ENCODE results near the gene CALM3. TPM values are rescaled to one million over a fixed set of nuclear protein-coding genes. Genes with fewer than 3 reads are reported as not detected.

Gene CALM3
- polyA plus RNA-seq, 1 donor from 2014 or later: 630 TPM

GRCh38 chr19:46617601-46618000, 16.5 kb downstream of the CALM3 start:
- H3K79me2 ChIP-seq (replicated peaks; ENCODE audit: insufficient read depth, low read length): no peaks in the 10 kb centered on the region
- no peaks in the 10 kb centered on the region for H4K20me1 ChIP-seq (ENCODE audit: insufficient read depth)
- no peak overlapping the region for H2AFZ ChIP-seq (ENCODE audit: low read depth, low read length)
- no peak overlapping the region for H3K4me2 ChIP-seq (ENCODE audit: low read length)
- TF ChIP-seq RAD21 (conservative IDR thresholded peaks at IDR 0.05) (no peak), POLR2AphosphoS5 (IDR thresholded peaks at IDR 0.05) (no peak), SMC3 (conservative IDR thresholded peaks at IDR 0.05; ENCODE audit: poor library complexity) (no peak), EZH2 (IDR thresholded peaks at IDR 0.05; ENCODE audit: borderline replicate concordance, insufficient read depth, low read length, poor library complexity, severe bottlenecking) (no peak), CTCF (IDR thresholded peaks at IDR 0.05; ENCODE audit: poor library complexity, severe bottlenecking) (no peak), EP300 (conservative IDR thresholded peaks at IDR 0.05; ENCODE audit: poor library complexity, severe bottlenecking) (no peak), TAF1 (IDR thresholded peaks at IDR 0.05; ENCODE audit: low read depth) (no peak), MXI1 (conservative IDR thresholded peaks at IDR 0.05; ENCODE audit: poor library complexity, severe bottlenecking) (no peak)
- TF ChIP-seq, protein P1, sequence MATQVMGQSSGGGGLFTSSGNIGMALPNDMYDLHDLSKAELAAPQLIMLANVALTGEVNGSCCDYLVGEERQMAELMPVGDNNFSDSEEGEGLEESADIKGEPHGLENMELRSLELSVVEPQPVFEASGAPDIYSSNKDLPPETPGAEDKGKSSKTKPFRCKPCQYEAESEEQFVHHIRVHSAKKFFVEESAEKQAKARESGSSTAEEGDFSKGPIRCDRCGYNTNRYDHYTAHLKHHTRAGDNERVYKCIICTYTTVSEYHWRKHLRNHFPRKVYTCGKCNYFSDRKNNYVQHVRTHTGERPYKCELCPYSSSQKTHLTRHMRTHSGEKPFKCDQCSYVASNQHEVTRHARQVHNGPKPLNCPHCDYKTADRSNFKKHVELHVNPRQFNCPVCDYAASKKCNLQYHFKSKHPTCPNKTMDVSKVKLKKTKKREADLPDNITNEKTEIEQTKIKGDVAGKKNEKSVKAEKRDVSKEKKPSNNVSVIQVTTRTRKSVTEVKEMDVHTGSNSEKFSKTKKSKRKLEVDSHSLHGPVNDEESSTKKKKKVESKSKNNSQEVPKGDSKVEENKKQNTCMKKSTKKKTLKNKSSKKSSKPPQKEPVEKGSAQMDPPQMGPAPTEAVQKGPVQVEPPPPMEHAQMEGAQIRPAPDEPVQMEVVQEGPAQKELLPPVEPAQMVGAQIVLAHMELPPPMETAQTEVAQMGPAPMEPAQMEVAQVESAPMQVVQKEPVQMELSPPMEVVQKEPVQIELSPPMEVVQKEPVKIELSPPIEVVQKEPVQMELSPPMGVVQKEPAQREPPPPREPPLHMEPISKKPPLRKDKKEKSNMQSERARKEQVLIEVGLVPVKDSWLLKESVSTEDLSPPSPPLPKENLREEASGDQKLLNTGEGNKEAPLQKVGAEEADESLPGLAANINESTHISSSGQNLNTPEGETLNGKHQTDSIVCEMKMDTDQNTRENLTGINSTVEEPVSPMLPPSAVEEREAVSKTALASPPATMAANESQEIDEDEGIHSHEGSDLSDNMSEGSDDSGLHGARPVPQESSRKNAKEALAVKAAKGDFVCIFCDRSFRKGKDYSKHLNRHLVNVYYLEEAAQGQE (IDR thresholded peaks at IDR 0.05; ENCODE audit: borderline replicate concordance): no peak
- no peaks in the 10 kb centered on the region for H3F3A ChIP-seq (ENCODE audit: insufficient read depth, low read length, poor library complexity, severe bottlenecking)
- H3K4me3 ChIP-seq (ENCODE audit: low read length): no peak overlapping the region
- no peaks in the 10 kb centered on the region for H3K9me2 ChIP-seq (ENCODE audit: insufficient read depth, low read length)
- H3K9me3 ChIP-seq (ENCODE audit: low read length): no peaks in the 10 kb centered on the region
- no peak overlapping the region for H3K27ac ChIP-seq (ENCODE audit: low read length)
- no peaks in the 10 kb centered on the region for H3K36me3 ChIP-seq (ENCODE audit: insufficient read depth, low read length)
- H3K27me3 ChIP-seq (ENCODE audit: insufficient read depth, low read depth, low read length): no peaks in the 10 kb centered on the region
- H3K9ac ChIP-seq (ENCODE audit: low read length): no peak overlapping the region

GRCh38 chr19:46618670-46619231, 17.6 kb downstream of the CALM3 start:
- no peak for TF ChIP-seq EZH2 (IDR thresholded peaks at IDR 0.05; ENCODE audit: borderline replicate concordance, insufficient read depth, low read length, poor library complexity, severe bottlenecking)
- TF ChIP-seq POLR2AphosphoS5 (IDR thresholded peaks at IDR 0.05): no peak
- TF ChIP-seq RAD21 (conservative IDR thresholded peaks at IDR 0.05): no peak
- no peak for TF ChIP-seq CTCF (IDR thresholded peaks at IDR 0.05; ENCODE audit: poor library complexity, severe bottlenecking)
- TF ChIP-seq, protein P1 (IDR thresholded peaks at IDR 0.05; ENCODE audit: borderline replicate concordance): no peak
- no peak for TF ChIP-seq SMC3 (conservative IDR thresholded peaks at IDR 0.05; ENCODE audit: poor library complexity)

More at GRCh38 chr19:46618670-46619231, 17.6 kb downstream of the CALM3 start:
- no peak overlapping the region for H2AFZ ChIP-seq (ENCODE audit: low read depth, low read length)
- H3K9me2 ChIP-seq (ENCODE audit: insufficient read depth, low read length): no peaks in the 10 kb centered on the region
- no peaks in the 10 kb centered on the region for H4K20me1 ChIP-seq (ENCODE audit: insufficient read depth)
- no peak overlapping the region for H3K27ac ChIP-seq (ENCODE audit: low read length)
- no peaks in the 10 kb centered on the region for H3K36me3 ChIP-seq (ENCODE audit: insufficient read depth, low read length)
- no peak overlapping the region for H3K4me3 ChIP-seq (ENCODE audit: low read length)
- no peaks in the 10 kb centered on the region for H3K9me3 ChIP-seq (ENCODE audit: low read length)
- H3K27me3 ChIP-seq (ENCODE audit: insufficient read depth, low read depth, low read length): no peaks in the 10 kb centered on the region
- H3K79me2 ChIP-seq (replicated peaks; ENCODE audit: insufficient read depth, low read length): no peaks in the 10 kb centered on the region
- no peaks in the 10 kb centered on the region for H3F3A ChIP-seq (ENCODE audit: insufficient read depth, low read length, poor library complexity, severe bottlenecking)
- H3K4me2 ChIP-seq (ENCODE audit: low read length): no peak overlapping the region
- H3K9ac ChIP-seq (ENCODE audit: low read length): no peak overlapping the region
